ENCODE results near the gene TAX1BP3.
"Not testable (repeated sequence)": the region's sequence is repeated elsewhere in the genome, so short reads cannot be mapped to it uniquely, and the experiment has no call there.

Gene TAX1BP3, protein sequence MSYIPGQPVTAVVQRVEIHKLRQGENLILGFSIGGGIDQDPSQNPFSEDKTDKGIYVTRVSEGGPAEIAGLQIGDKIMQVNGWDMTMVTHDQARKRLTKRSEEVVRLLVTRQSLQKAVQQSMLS

DNA sequence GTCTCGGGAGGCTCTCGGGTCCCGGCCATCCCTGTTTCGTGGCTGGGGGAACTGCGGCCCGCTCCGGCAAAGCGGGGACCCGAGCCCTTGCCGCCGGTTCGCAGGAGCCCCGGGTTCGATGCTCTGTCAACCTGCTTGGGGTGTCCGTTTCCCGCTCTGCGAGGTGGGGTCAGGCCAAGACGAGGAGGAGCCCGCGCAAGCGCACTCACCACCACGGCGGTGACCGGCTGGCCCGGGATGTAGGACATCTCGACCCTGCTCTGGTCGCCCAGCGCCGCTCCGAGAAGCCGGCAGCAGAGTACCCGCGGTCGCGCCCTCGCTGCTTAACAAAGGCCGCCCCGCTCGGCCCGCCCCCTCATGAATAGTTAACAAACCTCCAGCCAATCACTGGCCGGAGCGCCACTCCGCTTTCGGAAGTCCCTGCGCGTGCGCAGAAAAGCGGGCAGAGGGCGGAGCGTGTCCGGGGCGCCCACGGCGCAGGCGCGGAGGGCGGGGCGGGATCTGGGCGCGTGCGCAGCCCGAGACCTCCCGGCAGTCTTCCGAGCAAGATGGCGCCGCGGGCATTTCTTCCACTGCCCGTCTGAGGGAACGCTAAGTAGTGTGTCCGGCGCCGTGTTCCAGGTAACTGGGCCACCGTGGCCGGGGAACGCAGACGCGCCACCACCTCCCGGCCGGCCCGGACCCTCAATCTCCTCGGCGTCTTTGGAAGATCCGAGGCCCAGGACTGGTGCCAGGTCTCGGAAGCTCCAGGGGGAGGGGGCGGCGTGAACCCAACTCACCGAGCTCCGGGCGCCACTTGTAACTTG is at the start of gene TAX1BP3, which contains the start of gene EMC6:
TAX1BP3 (minus strand) TSS at position 300 of the 806 bp plus-strand sequence; CDS start at position 248, 52 bp downstream.
EMC6 (plus strand) TSS at position 534 of the 806 bp plus-strand sequence. CDS start 335 bp downstream, outside the sequence.
- peak; percentile 94 for DNase-seq (ENCODE audit: low read depth)

- DNase-seq (ENCODE audit: low read depth): no peak
Observed at GRCh38 chr17:3715296-3715695, 46.9 kb upstream of the TAX1BP3 start.

DNA sequence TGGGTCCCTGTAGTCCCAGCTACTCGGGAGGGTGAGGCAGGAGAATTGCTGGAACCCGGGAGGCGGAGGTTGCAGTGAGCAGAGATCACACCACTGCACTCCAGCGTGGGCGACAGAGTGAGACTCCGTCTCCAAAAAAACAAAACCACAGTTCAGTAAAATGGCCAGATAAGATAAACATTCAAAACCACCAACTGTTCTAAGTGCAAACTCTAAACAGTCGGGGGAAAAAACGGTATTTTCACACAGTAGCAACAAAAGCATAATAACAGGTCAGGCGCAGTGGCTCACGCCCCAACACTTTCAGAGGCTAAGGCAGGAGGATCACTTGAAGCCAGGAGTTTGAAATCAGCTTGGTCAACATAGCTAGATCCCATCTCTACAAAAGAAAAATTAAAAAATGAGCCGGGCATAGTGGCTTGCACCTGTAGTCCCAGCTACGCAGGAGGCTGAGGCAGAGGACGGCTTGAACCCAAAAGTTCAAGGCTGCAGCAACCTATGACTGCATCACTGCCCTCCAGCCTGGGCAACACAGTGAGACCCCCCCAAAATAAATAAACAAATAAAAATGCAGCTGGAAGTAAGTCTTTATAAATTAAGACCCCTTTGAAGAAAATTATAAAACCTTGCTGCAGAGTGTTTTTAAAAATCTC is 44.6 kb upstream of the TAX1BP3 start:
- DNase-seq (ENCODE audit: low read depth): no peak

GRCh38 chr17:3710951-3711383 is 42.6 kb upstream of the TAX1BP3 start:
- DNase-seq (ENCODE audit: low read depth): no peak

GRCh38 chr17:3708366-3708765 is 40.0 kb upstream of the TAX1BP3 start:
- no peak for DNase-seq (ENCODE audit: low read depth)

DNA sequence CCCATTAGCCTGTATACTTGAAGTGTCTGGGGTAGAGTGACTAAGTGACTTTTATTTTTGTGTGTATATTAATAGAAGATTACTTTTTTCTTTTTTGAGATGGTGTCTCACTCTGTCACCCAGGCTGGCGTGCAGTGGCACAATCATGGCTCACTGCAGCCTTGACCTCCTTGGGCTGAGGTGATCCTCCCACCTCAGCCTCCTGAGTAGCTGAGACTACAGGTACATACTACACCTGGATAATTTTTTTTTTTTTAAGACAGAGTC is 37.3 kb upstream of the TAX1BP3 start:
- DNase-seq (ENCODE audit: low read depth): not testable (repeated sequence)

DNA sequence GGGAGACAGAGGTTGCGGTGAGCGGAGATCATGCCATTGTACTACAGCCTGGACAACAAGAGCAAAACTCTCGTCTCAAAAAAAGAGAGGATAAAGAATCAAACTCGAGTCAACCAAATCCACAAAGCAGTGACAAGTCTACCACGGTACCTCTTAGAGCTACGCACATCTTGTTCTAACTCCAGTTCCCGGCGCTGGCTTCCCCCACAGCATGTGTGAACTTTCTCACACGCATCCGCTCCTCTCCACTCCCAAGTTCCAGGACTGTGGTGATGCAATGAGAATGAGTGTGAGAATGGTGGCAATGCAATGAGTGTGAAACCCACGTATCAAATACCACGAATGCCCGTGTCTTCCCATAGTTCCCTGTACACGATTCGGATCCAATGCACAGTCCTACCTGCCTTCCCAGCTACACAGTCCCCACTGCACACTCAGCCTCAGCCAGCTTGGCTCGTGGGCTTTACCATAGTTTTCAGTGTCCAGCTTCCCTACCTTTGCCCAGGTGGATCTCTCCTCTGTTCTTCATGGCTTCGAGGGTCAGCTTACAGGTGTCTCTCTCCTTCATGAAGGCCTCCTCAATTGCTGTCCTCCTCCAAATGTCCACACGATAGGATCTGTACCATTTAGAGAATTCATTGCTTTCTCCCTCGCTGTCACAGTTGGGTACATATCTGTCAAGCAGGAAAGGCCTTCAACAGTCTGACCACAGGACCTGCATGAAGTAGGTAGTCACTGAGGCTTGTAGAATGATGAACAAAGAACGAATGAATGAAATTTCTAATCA is 36.7 kb upstream of the TAX1BP3 start:
- DNase-seq (ENCODE audit: low read depth): no peak

- DNase-seq (ENCODE audit: low read depth): not testable (repeated sequence)
Observed at GRCh38 chr17:3702041-3702539, 33.7 kb upstream of the TAX1BP3 start.

GRCh38 chr17:3699951-3700350 is 31.6 kb upstream of the TAX1BP3 start:
- no peak for DNase-seq (ENCODE audit: low read depth)

DNA sequence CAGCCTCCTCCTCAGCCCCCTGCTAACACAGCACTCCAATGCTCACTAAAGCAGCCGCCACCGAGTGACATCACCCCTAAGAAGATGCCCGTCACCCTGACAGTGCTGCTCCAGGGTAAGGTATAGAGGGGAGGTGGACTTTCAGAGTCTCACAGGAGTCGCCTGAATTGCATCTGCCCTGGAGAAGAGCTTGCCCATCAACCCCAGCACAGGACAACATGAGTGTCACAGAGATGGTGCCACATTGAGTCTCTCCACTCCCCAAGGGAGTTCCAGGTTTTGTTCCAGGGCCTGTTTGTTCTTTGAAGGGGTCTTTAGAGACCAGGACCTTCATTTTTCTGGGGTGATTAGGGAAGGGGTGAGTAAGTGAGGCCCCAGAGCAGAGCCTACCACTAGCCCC is 29.8 kb upstream of the TAX1BP3 start:
- no peak for DNase-seq (ENCODE audit: low read depth)

GRCh38 chr17:3697103-3697476 is 28.7 kb upstream of the TAX1BP3 start:
- no peak for DNase-seq (ENCODE audit: low read depth)

- no peak for DNase-seq (ENCODE audit: low read depth)
Observed at GRCh38 chr17:3695723-3696411, 27.5 kb upstream of the TAX1BP3 start, which contains the start of gene P2RX5. Gene P2RX5 (minus strand): TSS chr17:3696155. CDS start chr17:3696005, 150 bp downstream.

- no peak for DNase-seq (ENCODE audit: low read depth)
Observed at GRCh38 chr17:3695129-3695722, 26.8 kb upstream of the TAX1BP3 start.

DNA sequence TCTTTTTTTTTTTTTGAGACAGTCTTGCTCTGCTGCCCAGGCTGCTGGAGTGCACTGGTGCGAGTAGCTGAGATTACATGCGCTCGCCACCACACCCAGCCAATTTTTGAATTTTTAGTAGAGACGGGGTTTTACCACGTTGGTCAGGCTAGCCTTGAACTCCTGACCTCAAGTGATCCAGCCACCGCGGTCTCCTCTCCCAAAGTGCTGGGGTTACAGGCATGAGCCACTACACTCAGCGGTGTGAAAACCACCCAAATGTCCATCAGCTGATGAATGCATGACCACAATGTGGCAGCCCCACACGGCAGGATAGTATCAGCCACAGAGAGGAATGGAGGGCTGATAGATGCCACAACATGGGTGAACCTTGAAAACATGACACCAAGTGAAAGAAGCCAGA is 25.5 kb upstream of the TAX1BP3 start:
- no peak for DNase-seq (ENCODE audit: low read depth)

- DNase-seq (ENCODE audit: low read depth): no peak
Observed at GRCh38 chr17:3693141-3693540, 24.8 kb upstream of the TAX1BP3 start.

GRCh38 chr17:3692346-3692745 is 24.0 kb upstream of the TAX1BP3 start:
- DNase-seq (ENCODE audit: low read depth): no peak

DNA sequence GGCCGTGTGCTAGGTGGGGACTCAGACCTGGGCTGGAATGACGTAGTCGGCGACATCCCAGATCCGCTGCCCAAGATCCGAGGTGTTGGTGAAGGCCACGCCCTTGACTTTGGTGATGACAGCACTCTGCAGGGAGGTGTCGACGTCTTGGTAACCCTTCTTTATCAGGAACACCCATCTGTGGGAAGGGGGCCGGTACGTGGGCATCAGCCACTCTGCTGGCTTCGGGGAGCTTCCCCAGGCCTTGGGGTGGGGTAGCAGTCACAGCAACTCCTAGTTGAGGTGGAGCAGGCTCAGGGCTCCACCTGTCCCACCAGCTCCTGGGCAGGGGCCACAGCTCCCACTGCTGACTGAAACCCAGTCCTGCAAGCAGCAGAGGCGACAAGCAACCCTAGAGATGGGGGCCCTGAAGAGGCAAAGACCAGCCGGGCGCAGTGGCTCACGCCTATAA is 23.3 kb upstream of the TAX1BP3 start:
- DNase-seq (ENCODE audit: low read depth): no peak

GRCh38 chr17:3690094-3690715 is 21.8 kb upstream of the TAX1BP3 start:
- DNase-seq (ENCODE audit: low read depth): no peak

DNA sequence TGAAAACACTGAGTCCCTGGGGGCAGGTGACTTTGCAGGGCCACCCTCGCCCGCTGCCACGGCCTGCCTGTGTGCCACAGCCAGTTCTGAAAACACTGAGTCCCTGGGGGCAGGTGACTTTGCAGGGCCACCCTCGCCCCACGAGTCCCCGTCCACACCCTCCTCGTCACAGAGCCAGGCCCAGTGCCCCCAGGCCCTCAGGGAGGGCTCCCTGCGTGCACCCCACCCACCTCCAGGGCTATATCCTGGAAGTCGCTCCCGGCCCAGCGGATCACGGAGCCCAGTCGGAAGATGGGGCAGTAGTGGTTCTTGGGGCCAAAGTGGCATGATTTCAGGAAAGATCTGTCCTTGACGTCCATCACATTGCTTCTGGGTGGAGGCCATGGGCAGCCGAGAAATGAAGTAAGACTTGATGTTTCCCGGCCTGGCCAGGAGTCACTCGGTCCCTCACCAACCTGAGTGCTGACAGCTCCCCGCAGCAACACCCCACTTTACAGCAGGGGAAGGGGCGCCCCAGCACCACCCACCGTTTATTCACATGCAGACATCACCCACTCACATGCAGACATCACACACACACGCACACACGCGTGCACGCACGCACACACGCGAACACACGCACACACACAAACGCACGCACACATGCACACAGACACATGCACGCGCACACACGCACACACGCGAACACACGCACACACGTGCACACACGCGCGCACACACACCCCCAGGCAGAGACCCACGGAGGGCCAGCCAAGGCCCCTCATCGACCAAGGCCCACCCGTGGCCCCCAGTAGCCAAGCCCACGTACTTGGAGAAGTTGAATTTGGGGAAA is 21.1 kb upstream of the TAX1BP3 start:
- DNase-seq (ENCODE audit: low read depth): no peak

GRCh38 chr17:3688852-3689261 is 20.5 kb upstream of the TAX1BP3 start:
- no peak for DNase-seq (ENCODE audit: low read depth)
